ENCODE results near the gene LIN7B. TPM values are rescaled to one million over a fixed set of nuclear protein-coding genes. Genes with fewer than 3 reads are reported as not detected.

LIN7B gene
- total and polyA plus RNA-seq, 2 experiments from 2014 or later = 1.2 to 10.5 TPM

GRCh38 chr19:49135686-49136085, 21.5 kb downstream of the LIN7B start (continued):
- TF ChIP-seq EZH2phosphoT487 (IDR thresholded peaks at IDR 0.05; ENCODE audit: unreplicated experiment) (no peak), ZNF331 (CRISPR knock-in tag; IDR thresholded peaks at IDR 0.05; ENCODE audit: low read depth) (no peak)
- TF ChIP-seq, protein P1, sequence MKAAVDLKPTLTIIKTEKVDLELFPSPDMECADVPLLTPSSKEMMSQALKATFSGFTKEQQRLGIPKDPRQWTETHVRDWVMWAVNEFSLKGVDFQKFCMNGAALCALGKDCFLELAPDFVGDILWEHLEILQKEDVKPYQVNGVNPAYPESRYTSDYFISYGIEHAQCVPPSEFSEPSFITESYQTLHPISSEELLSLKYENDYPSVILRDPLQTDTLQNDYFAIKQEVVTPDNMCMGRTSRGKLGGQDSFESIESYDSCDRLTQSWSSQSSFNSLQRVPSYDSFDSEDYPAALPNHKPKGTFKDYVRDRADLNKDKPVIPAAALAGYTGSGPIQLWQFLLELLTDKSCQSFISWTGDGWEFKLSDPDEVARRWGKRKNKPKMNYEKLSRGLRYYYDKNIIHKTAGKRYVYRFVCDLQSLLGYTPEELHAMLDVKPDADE (IDR thresholded peaks at IDR 0.05) = no peak

DNA sequence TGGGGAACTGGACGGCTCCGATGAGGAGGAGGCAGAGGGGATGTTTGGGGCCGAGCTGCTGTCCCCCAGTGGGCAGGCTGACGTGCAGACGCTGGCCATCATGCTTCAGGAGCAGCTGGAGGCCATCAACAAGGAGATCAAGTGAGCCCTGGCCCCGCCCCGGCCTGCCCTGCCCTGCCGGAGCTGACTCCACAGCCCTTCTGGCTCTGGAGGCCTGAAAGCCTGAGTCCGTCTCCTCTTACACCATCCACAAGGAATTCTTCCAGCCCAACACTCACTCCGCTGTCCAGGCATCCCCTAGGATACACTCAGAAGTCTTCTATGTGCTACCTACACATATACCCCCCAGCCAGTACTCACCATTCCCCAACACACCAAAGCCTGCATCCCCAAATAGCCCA, 22.6 kb downstream of the LIN7B start:
- no peak overlapping the region for H3K27ac Mint-ChIP-seq
- H3K4me1 Mint-ChIP-seq = peaks cover 21% of the 10 kb centered on the region; the same call in 2 of the 3 replicates
- Histone ChIP-seq H3K79me2 (replicated peaks; ENCODE audit: insufficient read depth) (no peaks in the 10 kb centered on the region), H3K4me2 (no peak overlapping the region), H3F3A (replicated peaks; ENCODE audit: low read depth) (peaks cover 13% of the 10 kb centered on the region; the same call in 1 of the 2 replicates), H3K9me2 (ENCODE audit: insufficient read depth) (no peaks in the 10 kb centered on the region), H4K20me1 (replicated peaks; ENCODE audit: insufficient read depth) (no peaks in the 10 kb centered on the region), H3K4me3 (no peak overlapping the region), H3K4me1 (ENCODE audit: insufficient read depth) (peaks cover 11% of the 10 kb centered on the region), H2AFZ (no peak overlapping the region), H3K36me3 (ENCODE audit: insufficient read depth) (peaks cover 3% of the 10 kb centered on the region; the same call in 1 of the 2 replicates), H3K27me3 (ENCODE audit: insufficient read depth) (no peaks in the 10 kb centered on the region), H3K27ac (ENCODE audit: low read depth) (no peak overlapping the region)
- peaks cover 13% of the 10 kb centered on the region for H3K27me3 Mint-ChIP-seq (ENCODE audit: insufficient read depth, low read depth, poor library complexity)
- H3K9me3 Mint-ChIP-seq = no peaks in the 10 kb centered on the region
- ATAC-seq (no peak), DNase-seq (ENCODE audit: low spot score) (no peak)
- H3K4me3 Mint-ChIP-seq = no peak overlapping the region
- H3K36me3 Mint-ChIP-seq (ENCODE audit: low read depth) = peaks cover 39% of the 10 kb centered on the region
- TF ChIP-seq STAT1 (IDR thresholded peaks at IDR 0.05; ENCODE audit: unreplicated experiment) (no peak), ZNF331 (CRISPR knock-in tag; IDR thresholded peaks at IDR 0.05; ENCODE audit: low read depth) (no peak), CTCF (conservative IDR thresholded peaks at IDR 0.05; ENCODE audit: low read depth in 2 of 2) (no peak), ZNF114 (CRISPR knock-in tag; IDR thresholded peaks at IDR 0.05) (no peak), JUNB (IDR thresholded peaks at IDR 0.05; ENCODE audit: unreplicated experiment) (no peak)
- TF ChIP-seq, protein P2, sequence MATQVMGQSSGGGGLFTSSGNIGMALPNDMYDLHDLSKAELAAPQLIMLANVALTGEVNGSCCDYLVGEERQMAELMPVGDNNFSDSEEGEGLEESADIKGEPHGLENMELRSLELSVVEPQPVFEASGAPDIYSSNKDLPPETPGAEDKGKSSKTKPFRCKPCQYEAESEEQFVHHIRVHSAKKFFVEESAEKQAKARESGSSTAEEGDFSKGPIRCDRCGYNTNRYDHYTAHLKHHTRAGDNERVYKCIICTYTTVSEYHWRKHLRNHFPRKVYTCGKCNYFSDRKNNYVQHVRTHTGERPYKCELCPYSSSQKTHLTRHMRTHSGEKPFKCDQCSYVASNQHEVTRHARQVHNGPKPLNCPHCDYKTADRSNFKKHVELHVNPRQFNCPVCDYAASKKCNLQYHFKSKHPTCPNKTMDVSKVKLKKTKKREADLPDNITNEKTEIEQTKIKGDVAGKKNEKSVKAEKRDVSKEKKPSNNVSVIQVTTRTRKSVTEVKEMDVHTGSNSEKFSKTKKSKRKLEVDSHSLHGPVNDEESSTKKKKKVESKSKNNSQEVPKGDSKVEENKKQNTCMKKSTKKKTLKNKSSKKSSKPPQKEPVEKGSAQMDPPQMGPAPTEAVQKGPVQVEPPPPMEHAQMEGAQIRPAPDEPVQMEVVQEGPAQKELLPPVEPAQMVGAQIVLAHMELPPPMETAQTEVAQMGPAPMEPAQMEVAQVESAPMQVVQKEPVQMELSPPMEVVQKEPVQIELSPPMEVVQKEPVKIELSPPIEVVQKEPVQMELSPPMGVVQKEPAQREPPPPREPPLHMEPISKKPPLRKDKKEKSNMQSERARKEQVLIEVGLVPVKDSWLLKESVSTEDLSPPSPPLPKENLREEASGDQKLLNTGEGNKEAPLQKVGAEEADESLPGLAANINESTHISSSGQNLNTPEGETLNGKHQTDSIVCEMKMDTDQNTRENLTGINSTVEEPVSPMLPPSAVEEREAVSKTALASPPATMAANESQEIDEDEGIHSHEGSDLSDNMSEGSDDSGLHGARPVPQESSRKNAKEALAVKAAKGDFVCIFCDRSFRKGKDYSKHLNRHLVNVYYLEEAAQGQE (IDR thresholded peaks at IDR 0.05; ENCODE audit: unreplicated experiment) = no peak
- TF ChIP-seq, protein P1 (IDR thresholded peaks at IDR 0.05) = no peak

Data from GM23338 (cell line).